B cell (primary cell): ENCODE measurements around the gene WDR5. TPM values are rescaled to one million over a fixed set of nuclear protein-coding genes. Genes with fewer than 3 reads are reported as not detected.

Source experiments
- ATAC-seq: fragments of 200-7000 bp; cut with Tn5 transposase; one replicate; pipeline ENCODE4 v1.10.0; 2021; ENCODE audit warnings: low read depth, mild to moderate bottlenecking, moderate number of reproducible peaks, moderate library complexity
- CTCF ChIA-PET: fragments of 350-600 bp; sonication (Branson Sonifier 250); formaldehyde crosslinking; loops from one replicate; lab custom pipeline; 2021; ENCODE audit warnings: antibody characterized with exemption, inconsistent platforms; lab: Charles Lee
- POLR2A ChIA-PET: fragments of 350-600 bp; sonication (Branson Sonifier 250); formaldehyde crosslinking; loops from one replicate; lab custom pipeline; 2021; ENCODE audit warnings: antibody characterized with exemption; lab: Charles Lee
- DNase-seq: peaks from one replicate; pipeline ENCODE4 v3.0.0; 2013
- H2AFZ ChIP-seq: 2 replicates; pipeline ENCODE4 v1.6.1; 2012; ENCODE audit warnings: mild to moderate bottlenecking, low read depth, low read length; ENCODE audit not compliant: insufficient read depth, poor library complexity, severe bottlenecking
- H3K27ac ChIP-seq, 2 donors: 1 replicate in 1 of 2; 2 replicates in 1 of 2; pipeline ENCODE4 v1.5.1; 2012 to 2013; ENCODE audit warnings: low read length in 2 of 2, mild to moderate bottlenecking in 2 of 2, moderate library complexity in 1 of 2
- H3K27me3 ChIP-seq, 4 experiments: fragments of 200-600 bp in 1 of 4; sonication (generic) in 1 of 4; replicated peaks in 1 of 4; 1 replicate in 2 of 4; 2 replicates in 2 of 4; pipeline versions ENCODE4 v1.6.1 to v1.7.0; 2013 to 2016; ENCODE audit warnings: low read length in 3 of 4, mild to moderate bottlenecking in 2 of 4, mixed read lengths in 1 of 4, moderate library complexity in 1 of 4; ENCODE audit not compliant: insufficient read depth in 4 of 4, control insufficient read depth in 3 of 4; ENCODE audit errors: control extremely low read depth in 1 of 4
- H3K36me3 ChIP-seq, 2 experiments: replicated peaks in 1 of 2; 1 replicate in 1 of 2; 2 replicates in 1 of 2; pipeline versions ENCODE4 v1.6.1 to v1.7.1; 2013; ENCODE audit warnings: low read length in 1 of 2; ENCODE audit not compliant: insufficient read depth in 2 of 2, control insufficient read depth in 1 of 2; ENCODE audit errors: control extremely low read depth in 1 of 2, extremely low read depth in 1 of 2
- H3K4me1 ChIP-seq, 2 donors: fragments of 200-600 bp in 1 of 2; sonication (generic) in 1 of 2; 1 replicate in 1 of 2; 2 replicates in 1 of 2; pipeline versions ENCODE4 v1.5.1 to v1.6.1; 2013 to 2017; ENCODE audit warnings: low read length in 2 of 2; ENCODE audit not compliant: control insufficient read depth in 2 of 2, insufficient read depth in 2 of 2
- H3K4me2 ChIP-seq: replicated peaks from 2 replicates; pipeline ENCODE3; 2012; ENCODE audit warnings: mild to moderate bottlenecking, low read depth, low read length; ENCODE audit not compliant: poor library complexity, severe bottlenecking
- H3K4me3 ChIP-seq, 5 experiments: fragments of 200-600 bp in 1 of 5; sonication (generic) in 1 of 5; 1 replicate in 3 of 5; 2 replicates in 2 of 5; pipeline versions ENCODE4 v1.5.1 to v1.7.0; 2011 to 2016; ENCODE audit warnings: low read length in 4 of 5, mild to moderate bottlenecking in 4 of 5, low read depth in 2 of 5, control low read depth in 1 of 5, moderate library complexity in 1 of 5; ENCODE audit not compliant: insufficient read depth in 1 of 5; ENCODE audit errors: control extremely low read depth in 1 of 5, extremely low read depth in 1 of 5
- H3K79me2 ChIP-seq: fragments of 200-600 bp; sonication (generic); one replicate; pipeline ENCODE4 v1.6.0; 2016; ENCODE audit warnings: low read length; ENCODE audit not compliant: control insufficient read depth, insufficient read depth
- H3K9ac ChIP-seq: fragments of 200-600 bp; sonication (generic); 2 replicates; pipeline ENCODE4 v1.6.1; 2017; ENCODE audit warnings: mild to moderate bottlenecking, low read length, moderate library complexity
- H3K9me3 ChIP-seq, 3 donors: one replicate each; pipeline versions ENCODE4 v1.6.1 to v1.7.1; 2013; ENCODE audit warnings: low read length in 2 of 3; ENCODE audit not compliant: control insufficient read depth in 2 of 3, insufficient read depth in 1 of 3; ENCODE audit errors: control extremely low read depth in 1 of 3
- H4K20me1 ChIP-seq: 2 replicates; pipeline ENCODE4 v1.6.0; 2012; ENCODE audit warnings: mild to moderate bottlenecking, low read length; ENCODE audit not compliant: insufficient read depth, control insufficient read depth, poor library complexity, severe bottlenecking
- H3K27ac Mint-ChIP-seq: one replicate; pipeline ENCODE4 v1.8.0; 2021; ENCODE audit warnings: mixed read lengths
- H3K27me3 Mint-ChIP-seq: one replicate; pipeline ENCODE4 v1.8.0; 2021; ENCODE audit warnings: mixed read lengths
- H3K4me1 Mint-ChIP-seq: one replicate; pipeline ENCODE4 v1.8.0; 2021; ENCODE audit warnings: mixed read lengths
- H3K4me3 Mint-ChIP-seq: one replicate; pipeline ENCODE4 v1.8.0; 2021; ENCODE audit warnings: mixed read lengths
- H3K9me3 Mint-ChIP-seq: one replicate; pipeline ENCODE4 v1.8.0; 2022; ENCODE audit warnings: mixed read lengths; ENCODE audit not compliant: insufficient read depth
- EZH2 ChIP-seq: IDR thresholded peaks from 2 replicates; pipeline ENCODE4 v1.6.1; 2012; ENCODE audit warnings: borderline replicate concordance, low read depth, mild to moderate bottlenecking, moderate library complexity, low read length; ENCODE audit not compliant: insufficient read depth, poor library complexity, severe bottlenecking
- WGBS: methylation state at CpG from one replicate; pipeline ENCODE4 v1.1.5; 2013; ENCODE audit warnings: missing lambda C conversion rate; ENCODE audit not compliant: insufficient coverage; 5-methylcytosine and 5-hydroxymethylcytosine counted together
- intact Hi-C: fragments of 100-400 bp; cut with micrococcal nuclease; formaldehyde crosslinking; loops from one replicate; pipeline ENCODE4 v1.10.0; 2022
- polyA plus RNA-seq: library from polyadenylated mRNA; depleted of rRNA; stranded (reverse); fragments of >200 nt; gene quantifications from 2 replicates; pipeline ENCODE4 v1.2.3, GENCODE V29; 2012
- total RNA-seq, 2 donors: library from RNA; stranded (reverse); fragments of 120-200 nt in 1 of 2; gene quantifications; 1 replicate in 1 of 2; 2 replicates in 1 of 2; pipeline versions ENCODE4 v1.2.3 to v1.2.4, GENCODE V29; 2013 to 2022
- TF ChIP-seq, protein P1 (sequence below): fragments of 200-600 bp; IDR thresholded peaks from one replicate; pipeline ENCODE4 v1.8.0; 2022; ENCODE audit warnings: antibody characterized with exemption, mild to moderate bottlenecking

Gene WDR5
- total and polyA plus RNA-seq, 2 donors (not counting 1 experiment from before 2014, with no cell fraction given), result 18.0 to 23.8 TPM

DNA sequence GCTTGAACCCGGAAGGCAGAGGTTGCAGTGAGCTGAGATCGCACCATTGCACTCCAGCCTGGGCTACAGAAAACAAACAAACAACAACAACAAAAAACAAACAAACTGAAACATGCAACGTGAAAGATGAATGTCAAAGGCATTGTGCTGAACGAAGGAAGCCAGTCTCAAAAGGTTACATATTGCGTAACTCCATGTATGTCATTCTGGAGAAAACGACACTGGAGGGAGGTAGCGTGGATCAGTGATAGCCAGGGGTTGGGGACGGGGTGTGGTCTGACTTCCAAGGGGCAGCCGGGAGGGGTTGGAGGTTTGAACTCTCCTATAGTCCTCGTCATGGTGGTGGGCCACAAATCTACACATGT is 12.1 kb upstream of the WDR5 start:
- H3K9ac ChIP-seq, result no peak overlapping the region
- Mint-ChIP-seq H3K4me3 (no peak overlapping the region), H3K27me3 (peaks cover 7% of the 10 kb centered on the region), H3K27ac (no peak overlapping the region), H3K4me1 (peaks cover 12% of the 10 kb centered on the region), H3K9me3 (no peaks in the 10 kb centered on the region)
- H3K4me2 ChIP-seq, result no peak overlapping the region
- 77% methylated on average over 6 of the region's 10 CpGs for WGBS
- no peak for ATAC-seq
- H3K4me1 ChIP-seq, result peaks cover 14 to 17% of the 10 kb centered on the region in 2 donors
- H3K27ac ChIP-seq, result no peak overlapping the region
- intact Hi-C loops, result no loop called here
- H3K9me3 ChIP-seq, result no peaks in the 10 kb centered on the region
- CTCF ChIA-PET, result no interaction called here
- POLR2A ChIA-PET, result no interaction called here
- peaks cover 0 to under 1% (median 0%) of the 10 kb centered on the region in 4 experiments for H3K27me3 ChIP-seq
- no peak for DNase-seq
- H3K4me3 ChIP-seq, result no peak overlapping the region
- H4K20me1 ChIP-seq, result no peaks in the 10 kb centered on the region
- no peaks in the 10 kb centered on the region for H3K36me3 ChIP-seq
- no peak overlapping the region for H2AFZ ChIP-seq
- H3K79me2 ChIP-seq, result no peaks in the 10 kb centered on the region
- TF ChIP-seq, protein P1, sequence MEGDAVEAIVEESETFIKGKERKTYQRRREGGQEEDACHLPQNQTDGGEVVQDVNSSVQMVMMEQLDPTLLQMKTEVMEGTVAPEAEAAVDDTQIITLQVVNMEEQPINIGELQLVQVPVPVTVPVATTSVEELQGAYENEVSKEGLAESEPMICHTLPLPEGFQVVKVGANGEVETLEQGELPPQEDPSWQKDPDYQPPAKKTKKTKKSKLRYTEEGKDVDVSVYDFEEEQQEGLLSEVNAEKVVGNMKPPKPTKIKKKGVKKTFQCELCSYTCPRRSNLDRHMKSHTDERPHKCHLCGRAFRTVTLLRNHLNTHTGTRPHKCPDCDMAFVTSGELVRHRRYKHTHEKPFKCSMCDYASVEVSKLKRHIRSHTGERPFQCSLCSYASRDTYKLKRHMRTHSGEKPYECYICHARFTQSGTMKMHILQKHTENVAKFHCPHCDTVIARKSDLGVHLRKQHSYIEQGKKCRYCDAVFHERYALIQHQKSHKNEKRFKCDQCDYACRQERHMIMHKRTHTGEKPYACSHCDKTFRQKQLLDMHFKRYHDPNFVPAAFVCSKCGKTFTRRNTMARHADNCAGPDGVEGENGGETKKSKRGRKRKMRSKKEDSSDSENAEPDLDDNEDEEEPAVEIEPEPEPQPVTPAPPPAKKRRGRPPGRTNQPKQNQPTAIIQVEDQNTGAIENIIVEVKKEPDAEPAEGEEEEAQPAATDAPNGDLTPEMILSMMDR, result no peak
- no peak for TF ChIP-seq EZH2

DNA sequence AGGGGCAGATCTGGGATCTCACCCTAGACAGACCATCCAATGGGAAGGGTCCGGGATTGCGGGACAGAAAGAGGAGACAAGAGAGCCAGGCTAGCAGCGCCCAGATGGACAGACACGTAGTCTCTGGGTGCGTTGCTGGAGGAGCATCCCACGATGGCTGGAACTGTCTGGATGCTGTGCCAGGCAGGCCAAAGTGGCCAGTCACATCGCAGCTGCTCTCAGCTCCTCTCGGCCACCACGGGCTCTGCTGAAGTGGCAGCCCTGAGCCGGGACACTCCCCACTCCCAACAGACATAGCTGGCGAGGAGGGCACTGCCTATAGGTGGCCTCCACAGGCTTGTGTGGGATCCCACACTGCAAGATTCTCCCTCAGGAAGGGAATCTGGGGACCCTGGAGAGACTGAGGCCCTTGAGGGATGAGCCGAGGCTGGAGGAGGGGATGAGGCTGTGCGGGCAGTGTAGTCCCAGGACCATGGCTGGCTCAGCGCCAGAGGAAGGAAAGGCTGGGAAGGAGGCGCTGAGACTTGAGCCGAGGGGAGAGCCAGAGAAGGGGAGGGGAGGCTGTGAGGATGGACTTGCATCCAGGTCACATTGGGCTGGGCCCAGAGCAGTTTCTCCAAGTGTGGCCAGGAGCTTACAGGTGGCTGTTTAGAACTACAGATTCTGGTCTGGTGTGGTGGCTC is 10.3 kb upstream of the WDR5 start:
- Mint-ChIP-seq H3K4me3 (no peak overlapping the region), H3K9me3 (no peaks in the 10 kb centered on the region), H3K4me1 (peaks cover 16% of the 10 kb centered on the region), H3K27ac (no peak overlapping the region), H3K27me3 (peaks cover 7% of the 10 kb centered on the region)
- Histone ChIP-seq H3K36me3 (no peaks in the 10 kb centered on the region), H3K4me2 (no peak overlapping the region), H2AFZ (no peak overlapping the region), H3K79me2 (no peaks in the 10 kb centered on the region), H3K9me3 (no peaks in the 10 kb centered on the region), H3K4me3 (no peak overlapping the region), H3K27me3 (peaks cover 0 to 4% (median 0%) of the 10 kb centered on the region in 4 experiments), H4K20me1 (no peaks in the 10 kb centered on the region), H3K27ac (no peak overlapping the region), H3K4me1 (peaks cover 17 to 22% of the 10 kb centered on the region in 2 donors), H3K9ac (no peak overlapping the region)
- 91% methylated on average over 11 of the region's 16 CpGs for WGBS
- intact Hi-C loops, result no loop called here
- no peak for TF ChIP-seq EZH2
- TF ChIP-seq, protein P1, result no peak
- POLR2A ChIA-PET, result no interaction called here
- CTCF ChIA-PET, result no interaction called here
- DNase-seq (no peak), ATAC-seq (no peak)
